ENCODE measurements around the gene STK32C. TPM values are rescaled to one million over a fixed set of nuclear protein-coding genes. Genes with fewer than 3 reads are reported as not detected.

The STK32C gene
- total RNA-seq, 1 experiment from 2014 or later: 5.5 TPM

DNA sequence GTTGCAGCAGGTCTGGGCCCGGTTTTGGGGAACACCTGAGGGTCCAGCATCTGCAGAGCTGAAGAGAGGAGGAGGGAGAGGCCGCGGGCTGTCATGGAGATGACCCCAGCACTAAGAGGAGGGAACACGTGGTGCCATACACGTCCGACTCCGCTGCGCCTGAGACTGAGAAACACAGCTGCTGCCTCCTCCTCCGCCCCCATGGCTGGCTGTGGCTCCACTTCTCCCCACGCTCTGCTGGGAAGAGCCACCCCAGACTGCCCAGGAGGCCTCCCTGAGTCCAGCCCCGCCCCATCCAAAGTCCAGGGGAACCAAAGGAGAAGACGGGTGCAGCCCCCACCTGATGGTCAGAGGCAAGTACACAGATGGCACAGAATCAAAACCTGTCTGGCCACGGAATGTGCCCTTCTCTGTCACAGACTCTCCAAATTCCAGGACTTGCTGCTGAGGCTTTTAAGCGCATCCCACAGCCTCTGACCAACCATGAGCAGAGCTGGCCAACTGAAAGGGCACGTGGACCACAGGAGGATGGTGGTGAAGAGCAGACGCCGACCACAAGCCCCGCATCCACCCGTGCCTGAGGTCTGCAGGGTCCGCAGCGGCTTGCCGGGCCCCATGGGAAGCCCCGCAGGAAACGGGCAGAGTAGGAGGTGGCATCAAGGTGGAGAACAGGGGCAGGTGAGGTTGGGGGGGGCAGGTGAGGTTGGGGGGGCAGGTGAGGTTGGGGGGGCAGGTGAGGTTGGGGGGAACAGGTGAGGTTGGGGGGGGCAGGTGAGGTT lies 24.0 kb downstream of the STK32C start:
- no peak overlapping the region for H3K27ac ChIP-seq
- DNase-seq (ENCODE audit: low read depth in 1 of 2, low spot score in 2 of 2): no peak
- peaks cover 6% of the 10 kb centered on the region; the same call in 1 of the 2 replicates for H3K27me3 ChIP-seq (replicated peaks)
- no peaks in the 10 kb centered on the region for H3K36me3 ChIP-seq
- no peaks in the 10 kb centered on the region for H3K4me1 ChIP-seq (replicated peaks)
- no peaks in the 10 kb centered on the region for H3K9me3 ChIP-seq (replicated peaks)
- no peak overlapping the region for H3K4me3 ChIP-seq

- peaks cover 6% of the 10 kb centered on the region; the same call in 1 of the 2 replicates for H3K27me3 ChIP-seq (replicated peaks)
- no peaks in the 10 kb centered on the region for H3K4me1 ChIP-seq (replicated peaks)
- H3K27ac ChIP-seq: no peak overlapping the region
- no peaks in the 10 kb centered on the region for H3K9me3 ChIP-seq (replicated peaks)
- no peak for DNase-seq (ENCODE audit: low read depth in 1 of 2, low spot score in 2 of 2)
- H3K4me3 ChIP-seq: no peak overlapping the region
- no peaks in the 10 kb centered on the region for H3K36me3 ChIP-seq
Measured at GRCh38 chr10:132282667-132283603, 24.8 kb downstream of the STK32C start.

GRCh38 chr10:132281915-132282666 lies 25.7 kb downstream of the STK32C start:
- no peak for DNase-seq (ENCODE audit: low read depth in 1 of 2, low spot score in 2 of 2)

DNA sequence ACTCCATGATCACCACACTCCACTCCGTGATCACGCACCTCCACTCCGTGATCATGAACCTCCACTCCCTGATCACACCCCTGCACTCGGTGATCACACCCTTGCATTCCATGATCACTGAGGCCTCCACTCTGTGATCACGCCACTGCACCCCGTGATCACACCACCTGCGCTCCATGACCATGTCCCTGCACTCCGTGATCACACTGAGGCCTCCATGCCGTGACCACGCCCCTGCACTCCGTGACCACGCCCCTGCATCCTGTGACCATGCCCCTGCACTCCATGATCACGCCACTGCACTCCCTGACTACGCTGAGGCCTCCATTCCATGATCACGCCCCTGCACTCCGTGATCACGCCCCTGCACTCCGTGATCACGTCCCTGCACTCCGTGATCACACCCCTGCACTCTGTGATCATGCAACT lies 27.1 kb downstream of the STK32C start:
- H3K4me3 ChIP-seq: no peak overlapping the region
- no peaks in the 10 kb centered on the region for H3K36me3 ChIP-seq
- peaks cover 7% of the 10 kb centered on the region for H3K27me3 ChIP-seq (replicated peaks)
- H3K27ac ChIP-seq: no peak overlapping the region
- no peaks in the 10 kb centered on the region for H3K4me1 ChIP-seq (replicated peaks)
- DNase-seq (ENCODE audit: low read depth in 1 of 2, low spot score in 2 of 2): no peak
- no peaks in the 10 kb centered on the region for H3K9me3 ChIP-seq (replicated peaks)

More at GRCh38 chr10:132281915-132282666, 25.7 kb downstream of the STK32C start:
- Histone ChIP-seq H3K27ac (no peak overlapping the region), H3K4me1 (replicated peaks) (no peaks in the 10 kb centered on the region), H3K9me3 (replicated peaks) (no peaks in the 10 kb centered on the region), H3K4me3 (no peak overlapping the region), H3K36me3 (no peaks in the 10 kb centered on the region), H3K27me3 (replicated peaks) (peaks cover 12% of the 10 kb centered on the region; the same call in 1 of the 2 replicates)

GRCh38 chr10:132279873-132280645 lies 27.7 kb downstream of the STK32C start:
- H3K27ac ChIP-seq: no peak overlapping the region
- no peak for DNase-seq (ENCODE audit: low read depth in 1 of 2, low spot score in 2 of 2)
- H3K27me3 ChIP-seq (replicated peaks): peaks cover 7% of the 10 kb centered on the region
- H3K4me3 ChIP-seq: no peak overlapping the region
- no peaks in the 10 kb centered on the region for H3K9me3 ChIP-seq (replicated peaks)
- H3K36me3 ChIP-seq: no peaks in the 10 kb centered on the region
- H3K4me1 ChIP-seq (replicated peaks): no peaks in the 10 kb centered on the region

- Histone ChIP-seq H3K9me3 (replicated peaks) (no peaks in the 10 kb centered on the region), H3K4me1 (replicated peaks) (no peaks in the 10 kb centered on the region), H3K27ac (no peak overlapping the region), H3K36me3 (no peaks in the 10 kb centered on the region), H3K4me3 (no peak overlapping the region), H3K27me3 (replicated peaks) (peaks cover 13% of the 10 kb centered on the region)
- DNase-seq (ENCODE audit: low read depth in 1 of 2, low spot score in 2 of 2): no peak
Measured at GRCh38 chr10:132277311-132277741, 30.4 kb downstream of the STK32C start.

DNA sequence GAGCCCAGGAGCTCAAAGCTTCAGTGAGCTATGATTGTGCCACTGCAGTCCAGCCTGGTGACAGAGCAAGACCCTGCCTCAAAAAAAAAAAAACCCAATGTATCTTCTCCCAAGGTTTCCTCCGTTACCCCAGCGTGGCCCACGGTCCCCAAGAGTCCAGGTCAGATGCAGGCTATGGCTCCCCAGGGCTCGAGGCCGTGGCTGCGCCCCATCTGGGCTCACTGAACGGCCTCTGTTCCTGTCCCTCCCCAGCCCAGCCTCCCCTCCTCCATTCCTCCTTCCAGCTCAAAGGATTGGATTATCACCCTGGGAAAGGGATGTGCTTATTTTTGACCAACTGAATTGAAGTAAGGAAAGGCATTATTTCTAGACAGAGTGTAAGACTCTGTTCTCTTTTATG lies 31.0 kb downstream of the STK32C start:
- peaks cover 18% of the 10 kb centered on the region for H3K27me3 ChIP-seq (replicated peaks)
- no peak for DNase-seq (ENCODE audit: low read depth in 1 of 2, low spot score in 2 of 2)
- no peak overlapping the region for H3K27ac ChIP-seq
- H3K36me3 ChIP-seq: no peaks in the 10 kb centered on the region
- no peaks in the 10 kb centered on the region for H3K4me1 ChIP-seq (replicated peaks)
- no peaks in the 10 kb centered on the region for H3K9me3 ChIP-seq (replicated peaks)
- H3K4me3 ChIP-seq: no peak overlapping the region

- H3K4me3 ChIP-seq: no peak overlapping the region
- peaks cover 23% of the 10 kb centered on the region for H3K27me3 ChIP-seq (replicated peaks)
- H3K4me1 ChIP-seq (replicated peaks): no peaks in the 10 kb centered on the region
- no peaks in the 10 kb centered on the region for H3K36me3 ChIP-seq
- DNase-seq (ENCODE audit: low read depth in 1 of 2, low spot score in 2 of 2): no peak
- no peaks in the 10 kb centered on the region for H3K9me3 ChIP-seq (replicated peaks)
- no peak overlapping the region for H3K27ac ChIP-seq
Measured at GRCh38 chr10:132276179-132276675, 31.5 kb downstream of the STK32C start.

- DNase-seq (ENCODE audit: low read depth in 1 of 2, low spot score in 2 of 2): no peak
- Histone ChIP-seq H3K36me3 (no peaks in the 10 kb centered on the region), H3K4me1 (replicated peaks) (no peaks in the 10 kb centered on the region), H3K9me3 (replicated peaks) (no peaks in the 10 kb centered on the region), H3K4me3 (no peak overlapping the region), H3K27ac (no peak overlapping the region), H3K27me3 (replicated peaks) (peaks cover 23% of the 10 kb centered on the region)
Measured at GRCh38 chr10:132275426-132276178, 32.1 kb downstream of the STK32C start.

- no peak for DNase-seq (ENCODE audit: low read depth in 1 of 2, low spot score in 2 of 2)
- peaks cover 23% of the 10 kb centered on the region for H3K27me3 ChIP-seq (replicated peaks)
- H3K36me3 ChIP-seq: no peaks in the 10 kb centered on the region
- no peaks in the 10 kb centered on the region for H3K4me1 ChIP-seq (replicated peaks)
- H3K4me3 ChIP-seq: no peak overlapping the region
- no peak overlapping the region for H3K27ac ChIP-seq
- no peaks in the 10 kb centered on the region for H3K9me3 ChIP-seq (replicated peaks)
Measured at GRCh38 chr10:132274986-132275385, 32.8 kb downstream of the STK32C start.

- no peaks in the 10 kb centered on the region for H3K9me3 ChIP-seq (replicated peaks)
- H3K27ac ChIP-seq: no peak overlapping the region
- H3K4me1 ChIP-seq (replicated peaks): no peaks in the 10 kb centered on the region
- H3K4me3 ChIP-seq: no peak overlapping the region
- H3K27me3 ChIP-seq (replicated peaks): peaks cover 23% of the 10 kb centered on the region
- no peak for DNase-seq (ENCODE audit: low read depth in 1 of 2, low spot score in 2 of 2)
- no peaks in the 10 kb centered on the region for H3K36me3 ChIP-seq
Measured at GRCh38 chr10:132274581-132274980, 33.2 kb downstream of the STK32C start.

DNA sequence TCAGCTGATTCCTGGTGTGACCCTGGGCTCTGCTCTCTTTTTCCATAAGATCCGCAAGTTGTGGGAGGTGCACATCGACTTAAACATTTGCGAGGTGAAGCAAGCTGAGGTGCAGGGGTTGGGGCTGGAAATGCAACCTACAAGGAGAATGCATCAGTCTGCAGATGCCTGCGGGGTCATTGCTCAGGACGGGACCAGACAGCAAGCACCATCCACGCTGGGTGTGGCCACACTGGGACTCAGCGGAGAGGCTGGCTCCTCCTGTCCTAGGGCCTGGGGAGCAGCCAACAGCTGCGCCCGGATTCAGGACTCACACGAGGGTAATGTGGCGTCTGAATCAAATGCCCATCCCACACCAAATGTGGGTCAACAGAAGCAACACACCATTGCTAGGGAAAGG lies 33.8 kb downstream of the STK32C start:
- Histone ChIP-seq H3K27ac (no peak overlapping the region), H3K4me3 (no peak overlapping the region)

More for the DNA sequence above, 33.8 kb downstream of the STK32C start:
- Histone ChIP-seq H3K27me3 (replicated peaks) (peaks cover 23% of the 10 kb centered on the region), H3K4me1 (replicated peaks) (no peaks in the 10 kb centered on the region), H3K9me3 (replicated peaks) (no peaks in the 10 kb centered on the region), H3K36me3 (no peaks in the 10 kb centered on the region)
- no peak for DNase-seq (ENCODE audit: low read depth in 1 of 2, low spot score in 2 of 2)

Data from SJSA1 (cell line).